HG02610 (cell line): ENCODE measurements around the gene TEDC1.

Experiments used
- ATAC-seq: cut with Tn5 transposase; IDR thresholded peaks from one replicate; pipeline ENCODE4 v1.9.1; 2021; ENCODE audit warnings: mild to moderate bottlenecking, moderate library complexity; ENCODE audit not compliant: unreplicated experiment

The TEDC1 gene

GRCh38 chr14:105495101-105495989 lies 4.3 kb downstream of the TEDC1 start:
- ATAC-seq = no peak

GRCh38 chr14:105495990-105496830 lies 5.2 kb downstream of the TEDC1 start:
- no peak for ATAC-seq

GRCh38 chr14:105496831-105497591 lies 6.0 kb downstream of the TEDC1 start:
- no peak for ATAC-seq

- no peak for ATAC-seq
These were observed 6.8 kb downstream of the TEDC1 start for GRCh38 chr14:105497671-105498429.

GRCh38 chr14:105498430-105499255 lies 7.6 kb downstream of the TEDC1 start:
- no peak for ATAC-seq

GRCh38 chr14:105499256-105500035 lies 8.4 kb downstream of the TEDC1 start:
- ATAC-seq = no peak

- ATAC-seq = no peak
These were observed 9.1 kb downstream of the TEDC1 start for GRCh38 chr14:105500036-105500725.

GRCh38 chr14:105500726-105501101 lies 9.7 kb downstream of the TEDC1 start:
- ATAC-seq = no peak

- no peak for ATAC-seq
These were observed 10.7 kb downstream of the TEDC1 start for GRCh38 chr14:105501504-105502291.

GRCh38 chr14:105502446-105503295 lies 11.6 kb downstream of the TEDC1 start:
- no peak for ATAC-seq

GRCh38 chr14:105503296-105503640 lies 12.2 kb downstream of the TEDC1 start:
- no peak for ATAC-seq

GRCh38 chr14:105503935-105504692 lies 13.1 kb downstream of the TEDC1 start:
- no peak for ATAC-seq

- no peak for ATAC-seq
These were observed 14.1 kb downstream of the TEDC1 start for GRCh38 chr14:105505101-105505500.

GRCh38 chr14:105507247-105507646 lies 16.2 kb downstream of the TEDC1 start:
- no peak for ATAC-seq

GRCh38 chr14:105508069-105508468 lies 17.0 kb downstream of the TEDC1 start:
- no peak for ATAC-seq

GRCh38 chr14:105508601-105509000 lies 17.6 kb downstream of the TEDC1 start:
- no peak for ATAC-seq
